NCI-H2196 (cell line): ENCODE data around the gene GPR158.
"Not testable (repeated sequence)": the region's sequence is repeated elsewhere in the genome, so short reads cannot be mapped to it uniquely, and the experiment has no call there.

Source experiments
- DNase-seq: peaks from one replicate; lab custom pipeline; 2025; ENCODE audit not compliant: unreplicated experiment; lab: John Stamatoyannopoulos, UW

GPR158 gene

GRCh38 chr10:25174461-25175230 lies at the start of gene GPR158:
TSS of gene GPR158 (plus strand) at chr10:25175001. CDS start at chr10:25175421, 420 bp downstream.
- peak; percentile 68 for DNase-seq

GRCh38 chr10:25125201-25125611 lies 49.6 kb upstream of the GPR158 start:
- no peak for DNase-seq

DNA sequence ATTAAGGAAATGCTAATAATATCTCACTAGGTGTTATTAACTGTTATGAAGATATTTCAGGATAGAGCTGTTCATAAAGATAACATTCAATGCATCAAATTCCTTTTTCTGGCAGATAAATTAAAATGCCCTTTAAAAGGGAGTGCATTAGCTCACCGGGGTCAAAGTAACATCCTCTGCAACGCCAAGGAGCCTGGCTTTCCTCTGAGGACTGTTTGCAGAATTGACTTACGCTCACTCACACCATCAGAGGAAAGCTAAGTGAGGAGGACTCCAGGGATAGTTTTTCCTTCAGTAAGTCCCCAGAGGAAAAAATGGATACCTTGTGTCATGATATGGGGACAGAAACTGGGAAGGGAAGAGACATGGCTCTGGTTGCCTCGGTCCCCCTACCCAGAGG lies 45.2 kb upstream of the GPR158 start:
- no peak for DNase-seq

DNA sequence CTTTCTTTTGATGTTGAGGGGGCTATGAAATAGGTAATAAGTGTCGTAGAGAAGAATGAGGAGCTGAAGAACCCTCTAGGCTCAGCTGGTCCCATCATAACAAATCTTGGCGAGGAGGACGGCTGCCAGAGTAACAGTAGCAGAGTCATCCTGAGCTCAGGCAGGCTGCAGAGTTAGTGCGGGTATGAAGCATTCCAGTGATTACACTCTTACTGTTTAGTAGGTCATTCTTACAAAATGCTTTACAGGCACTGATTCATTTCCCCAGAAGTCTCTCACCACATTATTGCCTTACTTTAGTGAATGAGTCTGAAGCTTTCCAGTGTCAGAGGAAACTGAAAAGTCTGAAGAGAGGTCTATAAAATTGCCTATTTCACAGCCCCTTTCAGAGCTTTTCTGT lies 43.9 kb upstream of the GPR158 start:
- no peak for DNase-seq

- DNase-seq = no peak
These were observed 32.5 kb upstream of the GPR158 start for GRCh38 chr10:25142116-25142864.

DNA sequence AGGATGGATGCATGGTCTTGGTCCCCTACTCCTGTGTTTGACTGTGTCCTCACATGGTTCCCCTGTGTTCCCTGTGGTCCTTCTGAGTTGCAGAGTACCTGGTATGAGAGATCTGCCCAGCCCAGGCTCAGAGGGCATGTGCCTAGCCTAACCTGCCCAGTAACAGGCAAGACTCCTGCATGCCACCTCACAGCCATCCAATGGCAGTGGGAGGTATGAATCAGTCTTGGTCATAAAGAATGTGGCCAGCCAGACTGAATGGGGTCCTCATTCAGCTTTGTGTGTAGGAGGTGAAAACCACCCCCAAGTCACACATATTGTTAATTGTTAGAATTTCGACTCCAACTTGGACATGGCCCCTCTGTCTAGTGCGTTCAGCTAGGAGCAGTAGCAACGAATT lies 17.2 kb upstream of the GPR158 start:
- no peak for DNase-seq

DNA sequence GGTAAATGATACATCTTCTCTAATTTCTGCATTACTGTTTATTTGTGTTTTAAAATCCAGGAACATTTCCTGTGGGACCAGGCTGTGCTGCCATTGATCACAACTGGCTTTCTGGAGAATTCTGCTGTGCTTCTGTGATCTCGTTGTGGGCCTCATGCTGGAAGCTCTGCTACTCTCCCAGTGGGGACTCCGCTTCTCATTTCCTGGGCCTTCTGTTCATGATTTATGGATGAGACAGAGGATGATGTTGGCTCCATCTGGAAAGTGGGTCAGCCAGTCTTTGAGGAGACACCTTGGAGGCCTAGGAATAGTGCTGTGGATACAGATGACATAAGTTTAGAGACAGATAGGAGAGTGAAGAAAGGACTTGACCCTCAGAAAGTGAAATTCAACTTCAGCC lies 15.2 kb upstream of the GPR158 start:
- DNase-seq = no peak

DNA sequence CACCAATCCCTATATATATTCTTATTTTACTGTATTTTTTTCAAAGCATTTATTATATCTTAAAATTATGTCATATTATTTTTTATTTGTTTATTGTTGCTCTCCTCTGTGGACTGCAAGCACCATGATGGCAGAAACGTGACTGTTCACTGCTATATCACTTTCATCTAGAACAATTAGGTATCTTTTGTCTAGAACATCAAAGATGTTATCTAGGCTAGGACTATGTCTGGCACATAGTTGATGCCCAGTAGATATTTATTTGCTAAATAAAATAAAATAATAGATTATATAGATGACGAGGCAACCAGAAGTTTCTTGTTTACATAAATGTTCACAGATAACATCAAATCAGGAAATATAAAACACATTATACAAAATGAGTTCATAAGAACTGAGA lies 12.4 kb upstream of the GPR158 start:
- no peak for DNase-seq

GRCh38 chr10:25163464-25163863 lies 11.3 kb upstream of the GPR158 start:
- DNase-seq = not testable (repeated sequence)

- no peak for DNase-seq
These were observed 5.1 kb upstream of the GPR158 start for GRCh38 chr10:25169740-25170139.

- no peak for DNase-seq
These were observed 4.2 kb upstream of the GPR158 start for GRCh38 chr10:25170627-25171026.

- no peak for DNase-seq
These were observed 973 bp downstream of the GPR158 start for GRCh38 chr10:25175527-25176420.

- DNase-seq = no peak
These were observed 1.7 kb downstream of the GPR158 start for GRCh38 chr10:25176421-25176968.

DNA sequence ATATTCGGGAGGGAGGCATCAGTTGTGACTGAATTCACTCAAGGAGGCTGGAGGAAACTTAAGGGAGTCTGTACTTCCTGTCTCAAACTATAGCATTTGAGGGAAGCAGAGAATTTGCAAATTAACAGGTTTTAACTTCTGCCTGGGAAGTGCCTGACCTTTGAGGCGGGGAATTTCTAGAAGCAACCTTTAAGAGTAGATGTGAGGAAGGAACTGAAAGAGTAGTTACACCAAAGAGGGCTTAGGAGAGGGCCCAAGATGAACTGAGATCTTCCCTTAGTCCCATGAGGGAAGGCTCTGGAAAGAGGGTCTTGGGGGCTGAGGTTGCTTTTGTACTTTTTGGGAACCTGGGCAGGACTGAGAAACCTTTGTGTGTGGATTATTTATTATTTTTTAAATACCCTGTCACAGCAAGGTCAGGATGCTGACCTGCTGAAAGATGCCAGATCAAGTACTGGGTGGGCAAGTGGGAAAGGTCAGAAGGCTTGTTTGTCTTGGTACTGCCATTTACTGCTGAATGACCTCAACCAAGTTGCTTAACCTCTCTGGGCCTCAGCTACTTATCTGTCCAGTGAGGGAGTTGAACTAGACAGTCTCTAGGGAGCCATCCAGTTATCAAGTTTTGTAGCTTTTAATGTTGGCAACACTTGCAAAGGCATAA lies 2.4 kb downstream of the GPR158 start:
- DNase-seq = no peak

DNA sequence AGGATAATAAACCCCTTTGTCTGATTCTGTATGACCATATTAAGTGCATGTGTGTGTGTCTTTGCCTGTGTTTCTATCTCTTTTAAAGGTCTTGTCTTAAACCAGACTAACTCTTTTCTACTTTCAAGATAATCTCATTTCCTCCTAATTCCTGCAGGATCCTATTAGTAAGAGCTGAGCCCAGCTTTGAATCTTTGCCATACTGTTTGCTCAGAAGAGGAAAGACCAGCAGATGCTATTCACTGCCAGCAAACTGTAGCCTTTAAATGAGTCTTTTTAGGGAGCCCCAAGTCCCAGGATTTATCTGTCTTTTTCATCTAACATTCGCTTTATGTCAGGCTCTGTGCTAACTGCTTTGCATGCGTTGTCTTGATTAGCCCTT lies 2.9 kb downstream of the GPR158 start:
- DNase-seq = no peak

DNA sequence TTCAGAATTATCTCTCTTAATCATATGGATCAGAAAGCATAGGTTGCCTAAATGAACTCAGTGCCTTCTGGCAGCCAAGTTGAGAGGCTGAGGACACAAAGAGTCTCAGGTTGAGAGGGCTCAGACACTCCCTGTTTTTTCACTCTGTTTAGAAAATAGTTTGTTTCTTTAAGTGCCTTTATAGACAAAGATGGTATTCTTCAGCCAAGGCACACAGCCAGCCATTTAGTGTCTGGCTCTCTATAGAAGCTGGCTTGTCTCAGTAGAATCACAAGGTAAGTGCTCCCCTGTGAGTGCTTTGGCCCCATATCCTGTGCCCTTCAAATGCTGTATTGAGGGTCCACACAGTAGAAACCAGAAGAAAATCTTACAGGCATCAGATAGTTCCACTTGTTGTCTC lies 3.6 kb downstream of the GPR158 start:
- no peak for DNase-seq

DNA sequence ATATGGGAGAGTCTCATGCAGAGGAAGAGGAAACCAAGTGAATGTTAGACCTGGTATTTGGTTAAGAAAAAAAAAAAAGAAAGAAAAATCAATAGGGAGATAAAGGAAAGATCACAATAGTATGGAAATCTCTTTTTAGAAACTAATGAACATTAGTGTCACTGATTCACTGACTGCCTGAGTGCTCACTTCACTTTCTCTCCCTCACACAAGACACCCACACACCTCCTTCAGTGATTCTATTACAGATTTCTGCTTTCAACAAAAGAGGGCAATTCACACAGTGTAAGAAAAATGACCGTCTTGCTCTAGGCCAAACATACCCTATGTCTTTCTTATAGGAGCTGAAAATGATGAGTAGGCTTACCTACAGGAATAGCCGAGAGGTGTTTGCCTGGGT lies 6.0 kb downstream of the GPR158 start:
- DNase-seq = no peak

GRCh38 chr10:25182636-25183035 lies 7.8 kb downstream of the GPR158 start:
- no peak for DNase-seq

GRCh38 chr10:25191162-25191895 lies 16.5 kb downstream of the GPR158 start:
- no peak for DNase-seq

DNA sequence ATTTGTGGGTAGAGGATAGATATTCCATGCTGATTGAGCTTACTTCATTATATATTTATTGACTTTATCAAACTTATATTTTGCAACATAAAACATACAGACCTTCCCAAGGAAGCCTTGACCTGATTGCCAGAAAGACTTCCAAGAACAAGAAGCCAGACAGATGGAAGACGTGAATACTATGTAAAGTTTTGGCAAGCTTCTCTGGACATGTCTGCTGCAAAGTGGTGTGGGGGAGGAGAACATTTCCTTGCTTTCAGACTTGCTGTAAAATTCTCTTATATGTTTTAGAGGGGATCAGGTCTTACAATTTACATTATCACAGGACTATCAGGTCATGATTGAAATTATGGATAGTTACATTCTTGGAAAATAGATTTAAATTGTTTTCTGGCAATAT lies 23.4 kb downstream of the GPR158 start:
- DNase-seq = no peak
